GM23248 (cell line): ENCODE measurements around the gene LIMS2. TPM values are rescaled to one million over a fixed set of nuclear protein-coding genes. Genes with fewer than 3 reads are reported as not detected.

Source experiments
- DNase-seq: peaks from one replicate; pipeline ENCODE4 v3.0.0-alpha.2; 2015
- H2AFZ ChIP-seq: fragments of 200-600 bp; sonication (generic); 2 replicates; pipeline ENCODE4 v1.6.1; 2016; ENCODE audit warnings: antibody characterized with exemption
- H3F3A ChIP-seq: fragments of 200-600 bp; sonication (generic); 2 replicates; pipeline ENCODE4 v1.6.1; 2016; ENCODE audit warnings: mild to moderate bottlenecking, antibody characterized with exemption, mixed run types; ENCODE audit not compliant: insufficient read depth
- H3K27ac ChIP-seq: fragments of 200-600 bp; sonication (generic); 2 replicates; pipeline ENCODE4 v1.5.1; 2016; ENCODE audit warnings: mild to moderate bottlenecking
- H3K27me3 ChIP-seq: fragments of 200-600 bp; sonication (generic); replicated peaks from 2 replicates; pipeline ENCODE4 v1.6.1; 2016; ENCODE audit warnings: mild to moderate bottlenecking; ENCODE audit not compliant: insufficient read depth
- H3K36me3 ChIP-seq: fragments of 200-600 bp; sonication (generic); 2 replicates; pipeline ENCODE4 v1.6.1; 2016; ENCODE audit warnings: low read depth, mild to moderate bottlenecking
- H3K4me1 ChIP-seq: fragments of 200-600 bp; sonication (generic); 2 replicates; pipeline ENCODE4 v1.6.1; 2016; ENCODE audit warnings: mild to moderate bottlenecking; ENCODE audit not compliant: insufficient read depth
- H3K4me2 ChIP-seq: fragments of 200-600 bp; sonication (generic); one replicate; pipeline ENCODE4 v1.6.1; 2016; ENCODE audit warnings: mild to moderate bottlenecking; ENCODE audit not compliant: unreplicated experiment
- H3K4me3 ChIP-seq: fragments of 200-600 bp; sonication (generic); 2 replicates; pipeline ENCODE4 v1.5.1; 2016; ENCODE audit warnings: mild to moderate bottlenecking
- H3K79me2 ChIP-seq: fragments of 200-600 bp; sonication (generic); 2 replicates; pipeline ENCODE4 v1.6.1; 2016; ENCODE audit warnings: mild to moderate bottlenecking; ENCODE audit not compliant: insufficient read depth
- H3K9ac ChIP-seq: fragments of 200-600 bp; sonication (generic); 2 replicates; pipeline ENCODE4 v1.6.1; 2016; ENCODE audit warnings: mild to moderate bottlenecking
- H3K9me2 ChIP-seq: fragments of 200-600 bp; sonication (generic); 2 replicates; pipeline ENCODE4 v1.6.1; 2016; ENCODE audit warnings: mixed run types, mild to moderate bottlenecking, moderate library complexity; ENCODE audit not compliant: insufficient read depth
- H3K9me3 ChIP-seq: fragments of 200-600 bp; sonication (generic); one replicate; pipeline ENCODE4 v1.6.1; 2017; ENCODE audit warnings: low read depth
- H4K20me1 ChIP-seq: fragments of 200-600 bp; sonication (generic); 2 replicates; pipeline ENCODE4 v1.6.0; 2016; ENCODE audit not compliant: insufficient read depth
- EZH2 ChIP-seq: fragments of 200-600 bp; sonication (generic); IDR thresholded peaks from 2 replicates; pipeline ENCODE4 v1.6.1; 2018; ENCODE audit warnings: antibody characterized with exemption, mild to moderate bottlenecking; ENCODE audit not compliant: insufficient read depth, poor library complexity, severe bottlenecking
- EZH2phosphoT487 ChIP-seq: fragments of 200-600 bp; sonication (generic); IDR thresholded peaks from 2 replicates; pipeline ENCODE4 v1.6.1; 2018; ENCODE audit warnings: antibody characterized with exemption, moderate library complexity, mild to moderate bottlenecking, low read depth; ENCODE audit not compliant: insufficient read depth
- WGBS, 2 experiments: methylation state at CpG; one replicate each; pipeline ENCODE4 v1.1.6; 2015 to 2017; ENCODE audit warnings: low lambda C conversion rate in 2 of 2, low coverage in 1 of 2; ENCODE audit errors: missing lambda C conversion rate in 2 of 2; 5-methylcytosine and 5-hydroxymethylcytosine counted together
- in situ Hi-C: fragments of 300-500 bp; cut with MboI; formaldehyde crosslinking; loops from 2 replicates; pipeline ENCODE4 v1.15.0; 2020
- polyA plus RNA-seq: library from polyadenylated mRNA; unstranded; fragments of >200 nt; fragmentation: Nextera tagmentation; extraction: Ambion mirVana; gene quantifications from 2 replicates; pipeline ENCODE4 v1.2.1, GENCODE V29; 2016
- total RNA-seq: library from RNA; depleted of rRNA; stranded (reverse); fragments of >200 nt; shearing (Covaris generic); gene quantifications from 2 replicates; pipeline ENCODE4 v1.2.3, GENCODE V29; 2014

Gene LIMS2
- total and polyA plus RNA-seq, 2 experiments from 2014 or later: 7.2 to 30.4 TPM

- Histone ChIP-seq H3F3A (no peaks in the 10 kb centered on the region), H4K20me1 (no peaks in the 10 kb centered on the region), H3K9me2 (no peaks in the 10 kb centered on the region), H3K9me3 (no peaks in the 10 kb centered on the region), H3K4me3 (no peak overlapping the region), H3K36me3 (no peaks in the 10 kb centered on the region), H3K27me3 (no peaks in the 10 kb centered on the region), H2AFZ (no peak overlapping the region), H3K9ac (no peak overlapping the region), H3K27ac (no peak overlapping the region), H3K4me1 (peaks cover 9% of the 10 kb centered on the region), H3K4me2 (no peak overlapping the region), H3K79me2 (no peaks in the 10 kb centered on the region)
- WGBS, 2 experiments: 54 to 59% methylated on average over 16 of the region's 16 CpGs
- TF ChIP-seq EZH2 (no peak), EZH2phosphoT487 (no peak)
- in situ Hi-C loops: no loop called here
- no peak for DNase-seq
Measured at GRCh38 chr2:127634066-127634617, 41.2 kb downstream of the LIMS2 start.

DNA sequence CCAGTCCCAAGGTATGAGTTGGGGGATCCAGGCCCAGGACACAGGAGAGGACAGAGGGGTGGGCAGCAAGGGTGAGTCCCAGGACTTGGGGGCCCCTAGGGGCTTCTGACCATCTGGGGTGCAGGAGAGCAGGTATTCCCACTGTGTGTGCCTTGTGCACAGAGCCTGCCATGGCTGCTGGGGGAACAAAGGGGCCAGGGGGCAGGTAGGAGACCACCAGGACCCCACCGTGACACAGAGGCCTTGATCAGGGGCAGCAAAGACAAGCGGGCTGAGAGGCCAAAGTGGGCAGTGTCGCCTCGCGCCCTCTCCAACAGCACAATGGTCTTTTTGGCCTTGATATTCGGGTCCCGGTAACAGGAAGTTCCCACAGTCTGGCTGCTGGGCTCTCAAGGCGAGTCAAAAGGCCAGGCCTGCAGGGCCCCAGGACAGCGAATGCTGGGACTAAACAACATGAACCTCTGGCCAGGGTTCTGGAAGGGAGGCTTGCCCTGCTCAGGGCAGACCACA, 41.7 kb downstream of the LIMS2 start:
- no peaks in the 10 kb centered on the region for H4K20me1 ChIP-seq
- no peaks in the 10 kb centered on the region for H3K9me2 ChIP-seq
- no peaks in the 10 kb centered on the region for H3K36me3 ChIP-seq
- no peaks in the 10 kb centered on the region for H3K27me3 ChIP-seq
- no peaks in the 10 kb centered on the region for H3K9me3 ChIP-seq
- WGBS, 2 experiments: 73 to 83% methylated on average over 9 of the region's 9 CpGs
- DNase-seq: peak; percentile 24
- TF ChIP-seq EZH2phosphoT487 (no peak), EZH2 (no peak)
- H3K4me3 ChIP-seq: no peak overlapping the region
- H3F3A ChIP-seq: no peaks in the 10 kb centered on the region
- H3K27ac ChIP-seq: no peak overlapping the region
- no peaks in the 10 kb centered on the region for H3K79me2 ChIP-seq
- in situ Hi-C loops: no loop called here
- H3K4me1 ChIP-seq: peaks cover 9% of the 10 kb centered on the region
- H2AFZ ChIP-seq: no peak overlapping the region
- H3K9ac ChIP-seq: no peak overlapping the region
- H3K4me2 ChIP-seq: no peak overlapping the region

GRCh38 chr2:127632592-127633489, 42.5 kb downstream of the LIMS2 start:
- Histone ChIP-seq H3K4me1 (peaks cover 7% of the 10 kb centered on the region), H3K4me2 (no peak overlapping the region), H3K27me3 (no peaks in the 10 kb centered on the region), H3F3A (no peaks in the 10 kb centered on the region), H3K9me2 (no peaks in the 10 kb centered on the region), H3K4me3 (no peak overlapping the region), H3K9me3 (no peaks in the 10 kb centered on the region), H3K36me3 (no peaks in the 10 kb centered on the region), H2AFZ (no peak overlapping the region), H3K79me2 (no peaks in the 10 kb centered on the region), H3K27ac (no peak overlapping the region), H3K9ac (no peak overlapping the region), H4K20me1 (no peaks in the 10 kb centered on the region)
- DNase-seq: no peak
- in situ Hi-C loops: no loop called here
- TF ChIP-seq EZH2 (no peak), EZH2phosphoT487 (no peak)
- WGBS, 2 experiments: 76 to 83% methylated on average over 20 to 25 of the region's 25 CpGs

DNA sequence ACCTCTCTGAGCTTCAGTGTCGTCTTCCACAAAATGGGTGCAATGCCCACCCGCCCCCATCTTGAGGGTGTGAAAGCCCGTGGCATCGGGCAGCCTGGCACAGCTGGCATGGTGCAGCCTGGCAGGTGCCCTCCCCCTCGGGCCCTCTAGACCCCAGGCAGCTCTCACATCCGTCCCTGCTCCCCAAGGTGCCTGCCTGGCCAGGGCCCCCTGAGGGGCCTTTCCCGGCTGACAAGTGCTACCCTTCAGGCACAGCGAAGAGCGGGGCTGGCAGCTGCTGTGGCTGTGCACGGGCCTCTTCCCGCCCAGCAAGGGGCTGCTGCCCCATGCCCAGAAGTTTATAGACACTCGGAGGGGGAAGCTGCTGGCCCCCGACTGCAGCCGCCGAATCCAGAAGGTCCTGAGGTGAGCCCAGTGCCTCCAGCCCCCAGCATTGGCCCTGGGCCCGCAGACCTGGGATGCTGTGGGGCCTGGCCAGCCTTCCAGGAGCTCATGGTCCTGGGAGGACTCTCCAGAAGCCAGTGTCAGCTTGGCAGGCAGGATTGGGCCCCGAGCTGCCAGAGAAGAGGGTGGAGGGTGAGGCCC, 43.2 kb downstream of the LIMS2 start:
- 68 to 76% methylated on average over 12 to 13 of the region's 17 CpGs for WGBS, 2 experiments
- Histone ChIP-seq H3K9ac (no peak overlapping the region), H3K4me2 (no peak overlapping the region), H3K36me3 (no peaks in the 10 kb centered on the region), H4K20me1 (no peaks in the 10 kb centered on the region), H3K4me1 (peaks cover under 1% of the 10 kb centered on the region; the same call in 1 of the 2 replicates), H3F3A (no peaks in the 10 kb centered on the region), H3K9me3 (no peaks in the 10 kb centered on the region), H3K27ac (no peak overlapping the region), H2AFZ (no peak overlapping the region), H3K79me2 (no peaks in the 10 kb centered on the region), H3K9me2 (no peaks in the 10 kb centered on the region), H3K4me3 (no peak overlapping the region), H3K27me3 (no peaks in the 10 kb centered on the region)
- no peak for DNase-seq
- in situ Hi-C loops: no loop called here
- TF ChIP-seq EZH2phosphoT487 (no peak), EZH2 (no peak)
